Cardiac septum (tissue), 1 donor: Measurements from ENCODE around the gene PRPSAP2. TPM values are rescaled to one million over a fixed set of nuclear protein-coding genes. Genes with fewer than 3 reads are reported as not detected.

ENCODE experiments used
- DNase-seq: peaks from one replicate; pipeline ENCODE4 v3.0.0-alpha.2; 2020; ENCODE audit warnings: low spot score
- intact Hi-C: fragments of 100-400 bp; cut with DNase I; formaldehyde crosslinking; loops from one replicate; pipeline ENCODE4 v1.14.0; 2022
- total RNA-seq: library from RNA; stranded (reverse); fragmentation: NEBNext Ultra II Directional; extraction: Animal tissue kit (Norgen Biotek cat#: 25700); gene quantifications from one replicate; pipeline ENCODE4 v1.2.1, GENCODE V29; 2021
- donor health status: DM: no; HTN: no; CAD: no.

The PRPSAP2 gene
- total RNA-seq, 1 donor from 2014 or later: 20.9 TPM

DNA sequence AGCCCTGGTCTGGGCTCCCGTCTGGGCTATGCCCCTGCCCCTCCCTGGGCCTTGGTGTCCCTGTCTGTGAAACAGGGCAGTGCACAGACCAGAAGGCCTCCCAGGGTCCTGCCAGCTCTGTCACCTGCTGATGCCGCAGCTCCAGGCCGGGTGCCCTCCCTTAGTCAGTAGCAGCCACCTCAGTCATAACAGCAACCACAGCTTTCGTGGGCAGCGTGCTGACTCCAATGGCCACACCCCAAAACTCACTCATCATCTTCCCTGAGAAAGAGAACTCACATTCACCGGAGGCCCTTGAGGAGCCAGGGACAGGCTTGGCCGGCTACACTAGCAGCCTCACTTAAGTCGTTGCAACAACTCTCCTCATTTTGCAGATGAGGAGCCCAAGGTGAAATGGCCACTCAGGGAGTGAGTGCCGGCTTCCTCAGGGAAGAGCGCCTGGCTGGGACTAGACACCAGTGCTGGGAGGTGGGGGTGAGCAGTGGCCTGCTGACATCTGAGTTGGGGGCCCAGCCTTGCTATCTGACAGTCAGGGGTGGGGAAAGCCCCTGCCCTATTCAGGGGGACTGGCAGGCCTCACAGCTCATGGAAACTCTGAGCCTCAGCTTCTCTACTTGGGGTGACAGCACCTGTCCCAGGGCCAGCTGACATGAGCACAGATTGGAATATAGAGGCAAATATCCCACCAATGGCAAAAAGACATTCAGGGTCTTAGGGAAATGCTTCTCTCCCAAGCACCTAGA lies 116.6 kb downstream of the PRPSAP2 start:
- intact Hi-C loops: no loop called here
- DNase-seq: no peak

GRCh38 chr17:18975597-18975996 lies 117.7 kb downstream of the PRPSAP2 start:
- intact Hi-C loops: no loop called here

DNA sequence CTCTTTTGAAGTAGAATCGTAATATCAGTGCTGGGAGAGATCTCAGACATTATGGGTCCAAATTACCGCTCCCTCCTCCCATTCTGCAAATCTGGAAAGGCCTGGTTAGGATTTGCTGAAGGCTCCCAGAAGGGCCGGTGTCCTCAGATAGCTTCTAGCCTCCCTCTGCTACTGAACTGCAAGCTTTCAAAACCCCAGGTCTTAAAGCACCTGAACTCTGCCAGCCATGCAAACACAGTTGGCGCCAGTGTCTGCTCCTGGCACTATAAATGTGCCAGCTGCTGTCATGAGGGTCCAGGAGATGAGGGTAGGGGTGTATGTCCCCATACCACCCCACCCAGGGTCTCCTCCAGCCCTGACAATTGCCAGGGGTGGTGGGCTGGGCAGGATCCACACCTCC lies 118.3 kb downstream of the PRPSAP2 start:
- DNase-seq: no peak
- intact Hi-C loops: no loop called here

More at GRCh38 chr17:18975597-18975996, 117.7 kb downstream of the PRPSAP2 start:
- no peak for DNase-seq

- intact Hi-C loops: no loop called here
- no peak for DNase-seq
Measured at GRCh38 chr17:18977021-18977420, 119.1 kb downstream of the PRPSAP2 start.

GRCh38 chr17:18977646-18978045 lies 119.7 kb downstream of the PRPSAP2 start:
- intact Hi-C loops: no loop called here
- no peak for DNase-seq

GRCh38 chr17:18978050-18978449 lies 120.1 kb downstream of the PRPSAP2 start:
- intact Hi-C loops: no loop called here

GRCh38 chr17:18978655-18979054 lies 120.7 kb downstream of the PRPSAP2 start:
- intact Hi-C loops: no loop called here
- no peak for DNase-seq

More at GRCh38 chr17:18978050-18978449, 120.1 kb downstream of the PRPSAP2 start:
- DNase-seq: no peak

Other genes starting within 250 kb of the PRPSAP2 start
- gene TBC1D28, start 213.7 kb upstream of the PRPSAP2 start, total RNA-seq: not detected
- gene FOXO3B, start 175.8 kb upstream of the PRPSAP2 start, total RNA-seq: 1.1 TPM
- gene FBXW10, start 114.1 kb upstream of the PRPSAP2 start, total RNA-seq: 0.51 TPM
- 21.0 TPM for gene TVP23B, start 76.9 kb upstream of the PRPSAP2 start, total RNA-seq
- gene SLC5A10, start 94.0 kb downstream of the PRPSAP2 start, total RNA-seq: 0.13 TPM
- gene FAM83G, start 146.6 kb downstream of the PRPSAP2 start, total RNA-seq: 2.5 TPM
- gene GRAP, start 188.8 kb downstream of the PRPSAP2 start, total RNA-seq: 2.9 TPM